ENCODE data around the gene PAFAH1B2. TPM values are rescaled to one million over a fixed set of nuclear protein-coding genes. Genes with fewer than 3 reads are reported as not detected.
A peak's percentile ranks its signal among the peaks of the same experiment; 100 is the strongest.
"Not testable (repeated sequence)": the region's sequence is repeated elsewhere in the genome, so short reads cannot be mapped to it uniquely, and the experiment has no call there.

The PAFAH1B2 gene
- total RNA-seq, 2 experiments from 2014 or later: 50.0 to 50.2 TPM

DNA sequence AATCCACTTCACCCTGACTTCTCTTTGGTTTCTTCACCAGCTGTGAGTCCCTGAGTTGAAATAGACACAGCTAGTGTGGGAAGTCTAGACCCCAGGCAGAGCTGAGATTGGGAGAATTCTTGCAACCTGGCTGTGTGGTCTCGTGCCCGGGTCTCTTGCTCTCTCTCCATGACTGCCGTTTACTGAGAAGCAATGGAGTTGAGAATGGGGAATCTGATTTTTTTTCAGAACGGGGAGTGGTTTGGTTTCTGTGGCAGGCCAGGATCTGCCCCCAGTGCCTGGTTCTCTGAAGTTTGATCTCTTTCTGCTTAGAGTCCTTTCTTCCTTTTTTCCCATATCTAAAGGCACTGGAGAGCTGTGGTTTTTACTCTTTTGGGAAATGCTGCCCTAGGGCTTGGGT is 35.9 kb downstream of the PAFAH1B2 start:
- TF ChIP-seq CTCF (IDR thresholded peaks at IDR 0.05): no peak
- H3K4me3 Mint-ChIP-seq: peak overlapping the region; percentile 92
- no peaks in the 10 kb centered on the region for H3K9me3 Mint-ChIP-seq
- POLR2A ChIA-PET: interaction anchor here (0.6 to 4.3 kb wide), 13 partner anchors 7 to 251 kb away, joined by 3 to 29 read pairs (median 5); partner anchors contain the start of genes PAFAH1B2, PCSK7 and RNF214
- intact Hi-C loops (cut with micrococcal nuclease): no loop called here
- DNase-seq (no peak), ATAC-seq (no peak)
- no peak overlapping the region for H3K27ac Mint-ChIP-seq
- CTCF ChIA-PET: interaction anchor here (1.2 to 8.8 kb wide), 16 partner anchors 8 to 408 kb away, joined by 3 to 125 read pairs (median 4); partner anchors contain the start of genes APOA5, PAFAH1B2, PCSK7 and RNF214
- no peaks in the 10 kb centered on the region for H3K36me3 Mint-ChIP-seq (ENCODE audit: low read depth)
- H3K27me3 Mint-ChIP-seq: no peaks in the 10 kb centered on the region
- peaks cover 28% of the 10 kb centered on the region for H3K4me1 Mint-ChIP-seq (ENCODE audit: low read depth)

DNA sequence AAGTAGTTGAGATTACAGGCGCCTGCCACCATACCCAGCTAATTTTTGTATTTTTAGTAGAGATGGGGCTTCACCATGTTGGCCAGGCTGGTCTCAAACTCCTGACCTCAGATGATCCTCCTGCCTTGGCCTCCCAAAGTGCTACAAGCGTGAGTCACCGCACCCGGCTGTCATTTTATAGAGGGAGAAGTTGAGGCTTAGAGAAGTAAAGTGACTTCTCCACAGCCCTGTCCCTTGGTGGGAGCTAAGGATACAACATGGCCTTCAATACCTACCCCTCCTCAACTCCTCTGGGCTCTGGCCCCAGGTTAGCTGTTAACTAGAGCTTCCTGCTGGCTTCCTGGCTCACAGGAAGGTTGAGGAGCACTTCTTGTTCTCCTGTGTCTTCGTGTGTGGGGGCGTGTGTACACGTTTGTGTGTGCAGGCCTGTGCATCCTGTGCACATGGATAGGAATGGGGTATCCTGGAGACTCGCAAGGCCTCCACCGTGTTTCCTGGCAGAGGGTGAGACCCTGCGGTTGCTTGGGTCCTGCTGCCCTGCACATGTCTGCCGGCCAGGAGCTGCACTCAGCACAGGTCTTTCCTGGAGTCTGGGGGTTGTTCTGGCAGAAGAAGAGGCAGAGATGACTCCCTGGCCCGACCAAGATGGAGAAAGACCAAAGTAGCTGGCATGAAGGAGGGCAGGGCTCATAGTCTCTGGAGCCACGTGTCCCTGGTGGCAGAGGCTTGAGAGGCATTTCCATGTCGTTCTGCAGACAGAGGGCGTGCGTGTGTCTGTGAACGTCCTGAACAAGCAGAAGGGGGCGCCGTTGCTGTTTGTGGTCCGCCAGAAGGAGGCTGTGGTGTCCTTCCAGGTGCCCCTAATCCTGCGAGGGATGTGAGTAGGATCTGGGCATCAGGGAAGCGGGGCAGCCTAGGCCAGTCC is 36.8 kb downstream of the PAFAH1B2 start:
- no peaks in the 10 kb centered on the region for H3K27me3 Mint-ChIP-seq
- H3K27ac Mint-ChIP-seq: peak overlapping the region; percentile 1
- POLR2A ChIA-PET: interaction anchor here (0.7 to 4.2 kb wide), 9 partner anchors 8 to 408 kb away, joined by 3 to 29 read pairs (median 6); partner anchors contain the start of genes BUD13, PCSK7 and RNF214

GRCh38 chr11:117181586-117182550 is 37.8 kb downstream of the PAFAH1B2 start:
- Mint-ChIP-seq H3K27ac (no peak overlapping the region), H3K4me3 (no peak overlapping the region), H3K9me3 (no peaks in the 10 kb centered on the region), H3K36me3 (ENCODE audit: low read depth) (no peaks in the 10 kb centered on the region), H3K27me3 (no peaks in the 10 kb centered on the region), H3K4me1 (ENCODE audit: low read depth) (peaks cover 28% of the 10 kb centered on the region)
- POLR2A ChIA-PET: interaction anchor here (1.0 to 4.2 kb wide), 5 partner anchors 9 to 409 kb away, joined by 3 to 29 read pairs (median 7); partner anchors contain the start of genes BUD13, PCSK7 and RNF214
- DNase-seq (no peak), ATAC-seq (no peak)
- peak; percentile 44 for TF ChIP-seq CTCF (IDR thresholded peaks at IDR 0.05)
- CTCF ChIA-PET: interaction anchor here (0.6 to 8.8 kb wide), 14 partner anchors 9 to 147 kb away, joined by 3 to 125 read pairs (median 5); partner anchors contain the start of genes PCSK7 and RNF214
- intact Hi-C loops (cut with micrococcal nuclease): no loop called here

More for the DNA sequence above, 36.8 kb downstream of the PAFAH1B2 start:
- TF ChIP-seq CTCF (IDR thresholded peaks at IDR 0.05): peak; percentile 72
- Mint-ChIP-seq H3K4me1 (ENCODE audit: low read depth) (peaks cover 28% of the 10 kb centered on the region), H3K4me3 (peak overlapping the region; percentile 9), H3K9me3 (no peaks in the 10 kb centered on the region), H3K36me3 (ENCODE audit: low read depth) (no peaks in the 10 kb centered on the region)
- CTCF ChIA-PET: interaction anchor here (0.6 to 8.8 kb wide), 21 partner anchors 9 to 394 kb away, joined by 3 to 125 read pairs (median 5); partner anchors contain the start of genes APOA5, PAFAH1B2, PCSK7 and RNF214
- intact Hi-C loops (cut with micrococcal nuclease): no loop called here
- DNase-seq (peak; percentile 86), ATAC-seq (peak; percentile 72)

GRCh38 chr11:117182551-117182935 is 38.5 kb downstream of the PAFAH1B2 start:
- no peaks in the 10 kb centered on the region for H3K27me3 Mint-ChIP-seq
- CTCF ChIA-PET: interaction anchor here (1.8 to 8.8 kb wide), 4 partner anchors 11 to 47 kb away, joined by 4 to 125 read pairs (median 23); partner anchors contain the start of genes PCSK7 and RNF214
- no peak overlapping the region for H3K27ac Mint-ChIP-seq
- ATAC-seq (no peak), DNase-seq (no peak)
- no peaks in the 10 kb centered on the region for H3K9me3 Mint-ChIP-seq
- no peaks in the 10 kb centered on the region for H3K36me3 Mint-ChIP-seq (ENCODE audit: low read depth)
- H3K4me1 Mint-ChIP-seq (ENCODE audit: low read depth): peaks cover 28% of the 10 kb centered on the region
- POLR2A ChIA-PET: interaction anchor here (1.0 to 1.5 kb wide), 2 partner anchors 15 to 409 kb away, joined by 3 to 5 read pairs; partner anchors contain the start of gene BUD13
- no peak for TF ChIP-seq CTCF (IDR thresholded peaks at IDR 0.05)
- intact Hi-C loops (cut with micrococcal nuclease): no loop called here
- H3K4me3 Mint-ChIP-seq: no peak overlapping the region

- ATAC-seq; DNase-seq; H3K4me3 Mint-ChIP-seq; intact Hi-C loops (cut with micrococcal nuclease); H3K9me3 Mint-ChIP-seq; H3K27ac Mint-ChIP-seq; H3K36me3 Mint-ChIP-seq (ENCODE audit: low read depth); H3K27me3 Mint-ChIP-seq: not testable (repeated sequence)
- H3K4me1 Mint-ChIP-seq (ENCODE audit: low read depth): peaks cover 22% of the 10 kb centered on the region
- ChIA-PET POLR2A (interaction anchor here (1.5 kb wide), 1 partner anchor 14 kb away, joined by 5 read pairs; no protein-coding TSS in a partner anchor), CTCF (interaction anchor here (1.1 to 8.8 kb wide), 2 partner anchors 14 to 46 kb away, joined by 3 to 125 read pairs; partner anchors contain the start of genes PCSK7 and RNF214)
Observed at GRCh38 chr11:117183178-117183577, 39.1 kb downstream of the PAFAH1B2 start.

Data from activated CD8-positive, alpha-beta T cell treated with anti-CD3 and anti-CD28 coated beads for 36 hours (primary cell).